Anterior cingulate cortex (tissue), 58 donors: ENCODE results near the gene SLC19A2.

ENCODE experiments used
- DNase-seq, 58 donors: peaks; one replicate each; lab custom pipeline; 2025; lab: John Stamatoyannopoulos, UW

The SLC19A2 gene

DNA sequence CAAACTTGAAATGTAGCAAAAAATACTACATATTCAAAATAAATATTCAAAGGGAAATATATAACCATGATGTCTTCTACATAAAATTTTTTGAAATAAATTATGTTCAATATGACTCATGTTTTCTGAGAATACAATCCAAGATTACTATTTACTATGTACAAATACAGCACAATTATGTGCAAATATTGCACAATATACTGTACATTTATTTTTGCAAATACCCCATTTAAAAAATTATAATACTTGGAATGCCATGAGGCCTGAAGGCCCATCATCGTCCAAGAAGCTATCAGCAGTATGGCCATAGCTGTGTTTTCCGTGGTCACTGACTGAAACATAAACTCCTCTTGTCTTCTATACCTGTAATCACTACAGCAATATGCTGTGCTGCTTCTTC is 70.8 kb downstream of the SLC19A2 start:
- DNase-seq: no peak
